ENCODE results near the gene LGI4.

Gene LGI4

GRCh38 chr19:35138305-35138892 lies 3.5 kb upstream of the LGI4 start, which contains the start of gene FXYD1:
FXYD1 (plus strand) TSS chr19:35138824; CDS start chr19:35140080, 1,256 bp downstream.
- TF ChIP-seq CTCF (IDR thresholded peaks at IDR 0.05; ENCODE audit: insufficient read depth, low read length, missing control alignments): no peak
- DNase-seq (ENCODE audit: low read depth, low spot score): no peak
- ChIA-PET POLR2A (no interaction called here), CTCF (interaction anchor here (1.3 to 10.0 kb wide), 5 partner anchors 14 to 166 kb away, joined by 5 to 245 read pairs (median 78); partner anchors contain the start of genes FXYD3 and HPN)
- no peak within 1 kb of the TSS for H3K4me3 ChIP-seq (ENCODE audit: low read depth, low read length)

GRCh38 chr19:35136977-35137702 lies 2.3 kb upstream of the LGI4 start:
- no peak for TF ChIP-seq CTCF (IDR thresholded peaks at IDR 0.05; ENCODE audit: insufficient read depth, low read length, missing control alignments)
- no peak for DNase-seq (ENCODE audit: low read depth, low spot score)
- ChIA-PET POLR2A (no interaction called here), CTCF (interaction anchor here (0.9 to 10.0 kb wide), 15 partner anchors 10 to 164 kb away, joined by 3 to 245 read pairs (median 22); partner anchors contain the start of genes FXYD3, FXYD5 and HPN)
- H3K4me3 ChIP-seq (ENCODE audit: low read depth, low read length): no peak overlapping the region

- CTCF ChIA-PET: interaction anchor here (0.8 to 10.0 kb wide), 28 partner anchors 8 to 165 kb away, joined by 3 to 245 read pairs (median 6); partner anchors contain the start of genes FXYD3, FXYD5 and HPN
- POLR2A ChIA-PET: no interaction called here
- TF ChIP-seq CTCF (IDR thresholded peaks at IDR 0.05; ENCODE audit: insufficient read depth, low read length, missing control alignments): no peak
- DNase-seq (ENCODE audit: low read depth, low spot score): no peak
- H3K4me3 ChIP-seq (ENCODE audit: low read depth, low read length): no peak overlapping the region
Measured at GRCh38 chr19:35136231-35136630, 1.4 kb upstream of the LGI4 start.

GRCh38 chr19:35135389-35135909 lies 590 bp upstream of the LGI4 start:
- no peak for DNase-seq (ENCODE audit: low read depth, low spot score)
- TF ChIP-seq CTCF (IDR thresholded peaks at IDR 0.05; ENCODE audit: insufficient read depth, low read length, missing control alignments): peak; percentile 92
- CTCF ChIA-PET: interaction anchor here (0.8 to 10.0 kb wide), 31 partner anchors 9 to 164 kb away, joined by 3 to 245 read pairs (median 5); partner anchors contain the start of genes FXYD3, FXYD5 and HPN
- no peak overlapping the region for H3K4me3 ChIP-seq (ENCODE audit: low read depth, low read length)
- POLR2A ChIA-PET: no interaction called here

- H3K4me3 ChIP-seq (ENCODE audit: low read depth, low read length): no peak overlapping the region
- TF ChIP-seq CTCF (IDR thresholded peaks at IDR 0.05; ENCODE audit: insufficient read depth, low read length, missing control alignments): no peak
- DNase-seq (ENCODE audit: low read depth, low spot score): no peak
- ChIA-PET CTCF (interaction anchor here (1.3 to 10.0 kb wide), 7 partner anchors 9 to 69 kb away, joined by 6 to 245 read pairs (median 48); partner anchors contain the start of genes FXYD3 and FXYD5), POLR2A (no interaction called here)
Measured at GRCh38 chr19:35133826-35134225, 1.0 kb downstream of the LGI4 start.

GRCh38 chr19:35132254-35132653 lies 2.6 kb downstream of the LGI4 start:
- ChIA-PET CTCF (interaction anchor here (0.9 kb wide), 1 partner anchor 65 kb away, joined by 4 read pairs; no protein-coding TSS in a partner anchor), POLR2A (no interaction called here)
- no peak for TF ChIP-seq CTCF (IDR thresholded peaks at IDR 0.05; ENCODE audit: insufficient read depth, low read length, missing control alignments)
- H3K4me3 ChIP-seq (ENCODE audit: low read depth, low read length): no peak overlapping the region
- no peak for DNase-seq (ENCODE audit: low read depth, low spot score)

All from AG04449 (cell line).